ENCODE data around the gene SLC2A13.

DNA sequence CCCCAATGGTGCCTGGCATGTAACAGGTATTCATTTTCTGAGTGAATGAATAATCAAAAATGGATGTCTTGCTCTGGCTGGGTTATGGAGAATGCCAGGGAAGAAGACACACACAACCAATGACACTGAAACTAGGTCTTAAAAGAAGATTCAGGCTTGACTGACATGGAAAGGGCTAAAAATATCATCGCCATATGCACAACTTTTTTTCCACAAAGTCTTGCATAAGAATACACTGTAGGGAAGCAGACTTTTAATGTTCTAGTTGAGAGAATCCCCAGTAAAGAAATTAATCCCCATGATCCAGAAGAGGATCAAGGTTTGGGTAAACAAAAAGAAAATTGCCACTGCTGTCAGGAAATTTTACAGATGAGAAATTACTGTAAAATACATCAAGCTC is 116.4 kb downstream of the SLC2A13 start:
- TF ChIP-seq, protein P1, sequence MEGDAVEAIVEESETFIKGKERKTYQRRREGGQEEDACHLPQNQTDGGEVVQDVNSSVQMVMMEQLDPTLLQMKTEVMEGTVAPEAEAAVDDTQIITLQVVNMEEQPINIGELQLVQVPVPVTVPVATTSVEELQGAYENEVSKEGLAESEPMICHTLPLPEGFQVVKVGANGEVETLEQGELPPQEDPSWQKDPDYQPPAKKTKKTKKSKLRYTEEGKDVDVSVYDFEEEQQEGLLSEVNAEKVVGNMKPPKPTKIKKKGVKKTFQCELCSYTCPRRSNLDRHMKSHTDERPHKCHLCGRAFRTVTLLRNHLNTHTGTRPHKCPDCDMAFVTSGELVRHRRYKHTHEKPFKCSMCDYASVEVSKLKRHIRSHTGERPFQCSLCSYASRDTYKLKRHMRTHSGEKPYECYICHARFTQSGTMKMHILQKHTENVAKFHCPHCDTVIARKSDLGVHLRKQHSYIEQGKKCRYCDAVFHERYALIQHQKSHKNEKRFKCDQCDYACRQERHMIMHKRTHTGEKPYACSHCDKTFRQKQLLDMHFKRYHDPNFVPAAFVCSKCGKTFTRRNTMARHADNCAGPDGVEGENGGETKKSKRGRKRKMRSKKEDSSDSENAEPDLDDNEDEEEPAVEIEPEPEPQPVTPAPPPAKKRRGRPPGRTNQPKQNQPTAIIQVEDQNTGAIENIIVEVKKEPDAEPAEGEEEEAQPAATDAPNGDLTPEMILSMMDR (IDR thresholded peaks at IDR 0.05) = no peak
- no peak for TF ChIP-seq POLR2A (IDR thresholded peaks at IDR 0.05)

All from body of pancreas (tissue), 4 donors.